IPS DF 6.9 (cell line): ENCODE results near the gene SCG2.
"Not testable (repeated sequence)": the region's sequence is repeated elsewhere in the genome, so short reads cannot be mapped to it uniquely, and the experiment has no call there.

Experiments
- DNase-seq: peaks from one replicate; pipeline ENCODE4 v3.0.0-alpha.2; 2013; ENCODE audit warnings: low read depth, low spot score
- H3K27ac ChIP-seq: one replicate; pipeline ENCODE4 v1.5.1; 2013; ENCODE audit warnings: low read length, control low read depth
- H3K27me3 ChIP-seq: 2 replicates; pipeline ENCODE4 v1.6.1; 2013; ENCODE audit warnings: mild to moderate bottlenecking, low read length; ENCODE audit not compliant: control insufficient read depth, insufficient read depth
- H3K36me3 ChIP-seq: 2 replicates; pipeline ENCODE4 v1.6.1; 2013; ENCODE audit warnings: low read length; ENCODE audit not compliant: control insufficient read depth, insufficient read depth
- H3K4me1 ChIP-seq: 2 replicates; pipeline ENCODE4 v1.6.1; 2013; ENCODE audit warnings: low read length; ENCODE audit not compliant: control insufficient read depth, insufficient read depth
- H3K4me3 ChIP-seq: 2 replicates; pipeline ENCODE4 v1.5.1; 2013; ENCODE audit warnings: mild to moderate bottlenecking, low read length
- H3K9me3 ChIP-seq: 2 replicates; pipeline ENCODE4 v1.6.1; 2013; ENCODE audit warnings: low read length, inconsistent platforms; ENCODE audit not compliant: control insufficient read depth, insufficient read depth
- WGBS: extraction: QIAGEN DNeasy Blood & Tissue Kit; methylation state at CpG from one replicate; pipeline ENCODE4 v1.1.7; 2013; ENCODE audit warnings: mixed read lengths, missing lambda C conversion rate; ENCODE audit not compliant: insufficient read length, insufficient coverage; 5-methylcytosine and 5-hydroxymethylcytosine counted together

The SCG2 gene

DNA sequence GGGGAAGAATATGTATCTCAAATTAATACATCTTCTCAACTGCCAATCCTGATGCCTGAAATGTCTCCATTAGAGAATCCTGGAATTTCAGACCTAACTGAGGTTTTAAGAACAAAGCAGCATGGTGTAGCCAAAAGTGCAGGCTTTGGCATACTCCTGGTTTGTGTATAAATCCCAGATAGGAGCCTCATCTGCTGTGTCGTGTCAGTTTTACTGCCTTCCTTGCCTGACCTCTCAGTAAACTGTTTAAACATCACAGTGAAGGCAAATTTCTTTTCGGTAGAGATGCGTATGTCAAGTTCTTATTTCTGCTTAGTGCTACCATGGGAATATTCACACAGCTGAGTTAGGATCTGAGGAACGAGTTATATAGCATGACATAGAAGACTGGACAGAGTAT is 7.3 kb downstream of the SCG2 start:
- H3K4me3 ChIP-seq = no peak overlapping the region
- WGBS = no CpG with 5 or more reads among the region's 4 CpGs
- no peaks in the 10 kb centered on the region; the same call in 1 of the 2 replicates for H3K36me3 ChIP-seq
- no peaks in the 10 kb centered on the region for H3K27me3 ChIP-seq
- H3K27ac ChIP-seq = no peak overlapping the region
- H3K9me3 ChIP-seq = no peaks in the 10 kb centered on the region
- H3K4me1 ChIP-seq = no peaks in the 10 kb centered on the region
- no peak for DNase-seq

GRCh38 chr2:223594259-223594658 is 7.9 kb downstream of the SCG2 start:
- no peak overlapping the region for H3K4me3 ChIP-seq
- H3K4me1 ChIP-seq = no peaks in the 10 kb centered on the region; the same call in 1 of the 2 replicates
- H3K27me3 ChIP-seq = no peaks in the 10 kb centered on the region
- no peak overlapping the region for H3K27ac ChIP-seq
- no peaks in the 10 kb centered on the region for H3K9me3 ChIP-seq
- no peak for DNase-seq
- no peaks in the 10 kb centered on the region; the same call in 1 of the 2 replicates for H3K36me3 ChIP-seq
- WGBS = no CpG with 5 or more reads among the region's 2 CpGs

DNA sequence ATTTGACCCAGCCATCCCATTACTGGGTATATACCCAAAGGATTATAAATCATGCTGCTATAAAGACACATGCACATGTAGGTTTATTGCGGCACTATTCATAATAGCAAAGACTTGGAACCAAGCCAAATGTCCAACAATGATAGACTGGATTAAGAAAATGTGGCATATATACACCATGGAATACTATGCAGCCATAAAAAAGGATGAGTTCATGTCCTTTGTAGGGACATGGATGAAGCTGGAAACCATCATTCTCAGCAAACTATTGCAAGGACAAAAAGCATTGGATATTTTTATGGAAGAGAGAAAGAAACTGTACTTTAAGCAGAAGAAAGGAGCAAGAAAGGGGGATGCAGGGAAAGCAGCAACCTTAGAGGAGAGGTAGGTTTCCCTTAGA is 9.5 kb downstream of the SCG2 start:
- H3K36me3 ChIP-seq, H3K4me1 ChIP-seq, DNase-seq: not testable (repeated sequence)

DNA sequence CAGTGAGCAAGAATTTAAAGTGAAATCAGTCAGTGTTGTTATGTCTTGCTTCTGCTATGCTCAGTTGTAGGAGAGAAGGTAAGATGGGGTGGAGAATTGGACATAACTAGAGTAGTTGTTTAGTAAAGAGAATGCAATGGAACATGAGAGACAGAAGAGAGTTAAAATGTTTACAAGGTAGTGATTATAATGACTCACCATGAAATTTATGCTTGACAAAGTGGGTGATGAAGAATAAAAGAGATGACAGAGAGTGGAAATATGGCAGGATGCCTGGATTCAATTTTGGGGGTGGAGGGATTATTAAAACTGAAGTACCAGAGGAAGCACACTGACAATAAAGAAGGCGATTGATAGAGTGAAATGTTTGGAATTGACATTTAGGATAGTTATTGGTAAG is 10.6 kb downstream of the SCG2 start:
- DNase-seq = no peak
- H3K9me3 ChIP-seq = no peaks in the 10 kb centered on the region
- H3K27me3 ChIP-seq = no peaks in the 10 kb centered on the region
- H3K4me1 ChIP-seq = peaks cover 3% of the 10 kb centered on the region; the same call in 1 of the 2 replicates
- H3K27ac ChIP-seq = no peak overlapping the region
- WGBS = 100% methylated on average over 1 of the region's 1 CpG
- H3K4me3 ChIP-seq = no peak overlapping the region
- no peaks in the 10 kb centered on the region for H3K36me3 ChIP-seq

More for the DNA sequence above, 9.5 kb downstream of the SCG2 start:
- H3K9me3 ChIP-seq, H3K4me3 ChIP-seq, H3K27ac ChIP-seq, H3K27me3 ChIP-seq: not testable (repeated sequence)
- WGBS = no CpG with 5 or more reads among the region's 1 CpG

DNA sequence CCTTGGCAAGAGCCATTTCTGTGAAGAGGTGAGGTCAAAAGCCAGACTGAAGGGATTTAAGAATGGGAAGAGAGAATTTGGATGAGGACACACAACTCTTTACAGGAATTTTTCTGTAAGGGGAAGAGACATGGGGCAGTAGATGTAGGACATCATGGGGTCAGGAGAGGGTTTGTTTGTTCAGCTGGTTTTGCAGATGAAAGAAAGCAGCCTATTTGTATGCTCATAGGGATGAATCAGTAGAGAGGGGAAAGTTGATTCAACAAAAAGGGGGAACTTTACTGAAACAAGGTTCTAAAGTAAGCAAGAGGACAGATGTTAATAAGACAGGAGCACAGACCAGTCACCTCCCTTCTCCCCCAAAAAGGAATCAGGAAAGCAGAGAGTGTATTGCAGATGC is 11.2 kb downstream of the SCG2 start:
- Histone ChIP-seq H3K27ac (no peak overlapping the region), H3K4me1 (peaks cover 3% of the 10 kb centered on the region; the same call in 1 of the 2 replicates), H3K4me3 (no peak overlapping the region), H3K27me3 (no peaks in the 10 kb centered on the region), H3K36me3 (no peaks in the 10 kb centered on the region), H3K9me3 (no peaks in the 10 kb centered on the region)
- no peak for DNase-seq

DNA sequence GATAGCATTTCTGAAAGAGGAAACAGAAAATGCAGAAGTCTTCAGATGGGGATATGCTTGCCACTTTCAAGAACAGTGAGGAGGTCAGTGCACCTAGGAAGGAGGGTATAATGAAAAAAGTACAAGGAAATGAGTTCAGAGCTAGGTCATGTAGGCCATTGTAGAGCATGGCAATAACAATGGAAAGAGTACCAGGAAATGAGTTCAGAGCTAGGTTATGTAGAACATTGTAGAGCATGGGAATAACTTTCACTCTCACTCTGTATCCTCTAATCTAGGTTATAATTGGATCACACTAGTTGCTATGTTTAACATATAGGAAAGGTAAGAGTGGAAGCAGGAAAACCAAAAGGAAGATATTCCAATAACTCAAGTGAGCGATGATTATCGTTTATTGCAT is 12.3 kb downstream of the SCG2 start:
- H3K27ac ChIP-seq = no peak overlapping the region
- peaks cover 3% of the 10 kb centered on the region; the same call in 1 of the 2 replicates for H3K4me1 ChIP-seq
- no peaks in the 10 kb centered on the region for H3K9me3 ChIP-seq
- no peaks in the 10 kb centered on the region for H3K36me3 ChIP-seq
- WGBS = 100% methylated on average over 2 of the region's 2 CpGs
- no peak overlapping the region for H3K4me3 ChIP-seq
- no peaks in the 10 kb centered on the region for H3K27me3 ChIP-seq
- no peak for DNase-seq

DNA sequence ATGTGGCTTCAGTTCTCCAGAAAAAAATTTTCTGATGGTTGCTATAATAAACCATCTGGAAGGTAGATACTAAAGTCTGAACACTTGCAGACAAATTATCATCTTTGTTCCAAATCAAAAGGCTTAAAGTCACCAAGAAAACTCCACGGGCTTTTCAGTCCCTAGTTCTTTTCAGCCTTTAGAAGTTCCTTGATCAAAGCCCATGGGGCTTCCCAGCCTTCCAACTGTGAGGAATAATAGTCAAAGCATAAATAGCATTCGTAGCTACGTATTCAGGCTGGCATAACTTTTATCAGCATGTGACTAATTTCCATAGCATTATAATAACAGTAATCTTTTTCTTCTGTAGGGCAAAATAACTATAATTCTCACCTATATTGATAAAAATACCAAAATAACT is 13.9 kb downstream of the SCG2 start:
- no peak overlapping the region for H3K4me3 ChIP-seq
- H3K4me1 ChIP-seq = peaks cover 3% of the 10 kb centered on the region; the same call in 1 of the 2 replicates
- H3K36me3 ChIP-seq = no peaks in the 10 kb centered on the region
- DNase-seq = no peak
- H3K9me3 ChIP-seq = no peaks in the 10 kb centered on the region
- no peaks in the 10 kb centered on the region for H3K27me3 ChIP-seq
- H3K27ac ChIP-seq = no peak overlapping the region
- no CpG with 5 or more reads among the region's 3 CpGs for WGBS

GRCh38 chr2:223587301-223587700 is 14.9 kb downstream of the SCG2 start:
- no peak for DNase-seq
- no peak overlapping the region for H3K27ac ChIP-seq
- no peaks in the 10 kb centered on the region for H3K36me3 ChIP-seq
- H3K4me1 ChIP-seq = peaks cover 3% of the 10 kb centered on the region; the same call in 1 of the 2 replicates
- H3K27me3 ChIP-seq = no peaks in the 10 kb centered on the region
- WGBS = no CpG with 5 or more reads among the region's 3 CpGs
- H3K4me3 ChIP-seq = no peak overlapping the region
- H3K9me3 ChIP-seq = no peaks in the 10 kb centered on the region

- no peak for DNase-seq
- Histone ChIP-seq H3K36me3 (no peaks in the 10 kb centered on the region), H3K9me3 (no peaks in the 10 kb centered on the region), H3K4me1 (peaks cover 3% of the 10 kb centered on the region; the same call in 1 of the 2 replicates), H3K27me3 (no peaks in the 10 kb centered on the region), H3K4me3 (no peak overlapping the region), H3K27ac (no peak overlapping the region)
- WGBS = no CpG with 5 or more reads among the region's 2 CpGs
Observed at GRCh38 chr2:223586261-223586660, 15.9 kb downstream of the SCG2 start.

DNA sequence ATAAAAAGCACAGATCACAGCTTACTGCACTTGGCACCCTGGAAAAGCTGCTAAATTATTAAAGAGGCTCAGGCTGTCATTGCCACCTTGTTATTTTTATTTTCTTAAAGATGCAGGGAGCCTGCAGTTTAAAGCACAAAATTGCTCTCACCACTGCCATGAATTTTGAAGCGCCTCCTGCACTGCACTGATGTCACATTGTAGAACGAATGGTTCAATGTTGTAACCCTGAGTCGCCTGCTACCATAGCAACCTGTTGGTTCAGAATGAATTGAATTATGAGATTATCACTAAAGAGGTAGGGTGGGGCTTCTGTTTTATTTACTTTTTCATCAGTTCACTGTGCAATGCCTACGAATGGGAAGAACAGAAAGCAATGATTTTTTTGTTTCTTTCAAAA is 16.5 kb downstream of the SCG2 start:
- peaks cover 3% of the 10 kb centered on the region; the same call in 1 of the 2 replicates for H3K4me1 ChIP-seq
- WGBS = no CpG with 5 or more reads among the region's 4 CpGs
- no peak for DNase-seq
- H3K27ac ChIP-seq = no peak overlapping the region
- H3K4me3 ChIP-seq = no peak overlapping the region
- H3K27me3 ChIP-seq = no peaks in the 10 kb centered on the region
- H3K9me3 ChIP-seq = no peaks in the 10 kb centered on the region
- no peaks in the 10 kb centered on the region for H3K36me3 ChIP-seq

- Histone ChIP-seq H3K36me3 (no peaks in the 10 kb centered on the region), H3K4me3 (no peak overlapping the region), H3K27me3 (no peaks in the 10 kb centered on the region), H3K9me3 (no peaks in the 10 kb centered on the region), H3K27ac (no peak overlapping the region), H3K4me1 (no peaks in the 10 kb centered on the region)
- DNase-seq = no peak
- WGBS = no CpG with 5 or more reads among the region's 5 CpGs
Observed at GRCh38 chr2:223582001-223582400, 20.2 kb downstream of the SCG2 start.
